GM19467 (cell line): ENCODE measurements around the gene ARRB1.

Experiments
- ATAC-seq: cut with Tn5 transposase; IDR thresholded peaks from one replicate; pipeline ENCODE4 v1.9.1; 2021; ENCODE audit warnings: mild to moderate bottlenecking, moderate library complexity; ENCODE audit not compliant: unreplicated experiment

Gene ARRB1

DNA sequence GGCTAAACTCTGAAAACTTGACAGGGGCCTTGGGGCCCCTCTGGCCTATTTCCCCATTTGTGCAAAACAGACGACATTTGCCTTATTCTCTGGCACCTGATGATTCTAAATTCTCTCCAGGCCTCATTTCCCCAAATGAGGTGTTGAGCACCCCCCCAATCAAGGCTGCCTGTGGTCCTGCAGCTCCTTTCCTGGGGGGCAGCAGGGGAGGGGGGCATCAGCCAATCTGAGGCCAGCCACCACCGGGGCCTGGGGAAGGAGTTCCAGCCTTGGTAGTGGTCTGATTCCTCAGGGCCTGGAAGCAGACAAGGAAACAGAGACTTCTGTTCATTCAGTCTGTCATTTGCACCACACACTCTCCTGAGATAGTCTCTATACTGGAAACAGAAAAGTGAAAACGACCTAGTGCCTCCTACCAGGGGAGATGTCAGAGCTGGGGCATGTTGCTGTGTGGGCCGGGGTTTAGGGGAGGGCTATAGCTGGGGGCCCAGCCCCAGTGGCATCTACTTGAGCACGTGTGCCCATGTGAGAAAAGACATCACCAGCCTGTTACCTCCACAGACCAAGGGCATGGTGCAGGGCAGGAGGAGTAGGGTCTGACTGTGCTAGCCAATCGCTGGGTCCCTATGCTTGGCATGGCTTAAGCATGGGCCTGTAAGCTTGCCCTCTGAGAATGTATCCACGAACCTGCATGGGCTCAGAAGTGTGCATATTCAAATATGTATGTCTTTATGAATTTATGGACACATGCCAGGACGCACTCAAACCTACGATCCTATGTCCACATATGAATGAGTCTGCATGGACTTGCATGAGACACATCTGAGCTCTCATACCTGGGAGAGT is 112.6 kb downstream of the ARRB1 start:
- no peak for ATAC-seq

DNA sequence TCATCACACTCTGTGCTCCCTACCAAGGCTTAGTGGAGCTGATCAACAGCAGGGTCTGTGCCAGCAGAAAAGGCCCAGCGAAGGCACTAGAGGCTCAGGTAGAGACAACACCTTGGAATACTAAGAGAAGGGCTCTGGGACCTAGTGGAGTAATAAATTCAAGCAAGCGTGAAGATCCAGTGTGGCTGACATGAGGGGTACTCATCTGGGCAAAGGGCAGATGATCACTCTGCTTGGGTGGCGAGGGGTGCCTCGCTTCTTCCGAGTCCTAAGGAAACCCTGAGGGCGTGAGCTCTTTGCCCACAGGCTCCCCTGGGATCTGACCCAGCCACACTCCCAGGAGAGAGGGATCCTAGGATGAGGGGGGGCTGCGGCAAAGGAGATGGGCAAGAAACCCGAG is 114.4 kb downstream of the ARRB1 start:
- no peak for ATAC-seq

DNA sequence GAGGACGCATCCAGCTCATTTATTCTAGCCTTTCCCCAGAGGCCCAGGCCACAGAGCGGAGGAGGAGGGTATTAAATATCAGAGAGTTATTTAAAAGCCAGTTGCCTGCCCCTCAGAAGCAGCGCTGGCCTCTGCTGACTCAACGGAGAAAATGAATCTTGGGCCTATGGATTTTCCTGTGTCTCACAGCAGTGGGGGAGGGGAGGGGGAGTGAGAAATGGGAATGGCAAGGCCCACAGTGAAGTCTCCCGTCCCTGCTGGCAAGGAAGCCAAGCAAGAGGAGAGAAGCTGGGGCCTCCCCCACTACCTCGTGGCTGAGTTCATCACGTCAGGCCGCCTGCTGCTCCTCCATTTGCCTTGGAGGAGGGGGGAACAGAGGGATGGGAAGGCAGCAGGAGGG is 115.4 kb downstream of the ARRB1 start:
- ATAC-seq, result no peak

DNA sequence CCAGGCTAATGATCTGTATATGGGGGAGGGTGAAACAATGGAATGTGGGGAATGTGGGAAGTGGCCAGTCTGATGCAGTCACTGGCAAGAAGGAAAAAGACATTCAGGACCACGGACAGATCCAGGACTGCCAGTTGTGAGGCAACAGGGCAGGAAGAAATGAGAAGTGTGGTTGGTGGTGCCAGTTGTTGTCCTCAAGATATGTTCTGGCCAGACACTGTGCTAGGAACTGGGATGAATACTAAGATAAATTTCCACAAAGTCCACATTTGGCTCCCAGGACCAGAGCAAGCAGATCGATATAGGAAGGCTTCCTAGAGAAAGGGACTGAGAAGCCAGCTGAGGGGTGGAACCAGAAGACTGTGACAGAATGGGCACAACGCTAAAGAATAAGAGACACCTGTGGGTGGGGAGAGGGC is 117.7 kb downstream of the ARRB1 start:
- no peak for ATAC-seq

DNA sequence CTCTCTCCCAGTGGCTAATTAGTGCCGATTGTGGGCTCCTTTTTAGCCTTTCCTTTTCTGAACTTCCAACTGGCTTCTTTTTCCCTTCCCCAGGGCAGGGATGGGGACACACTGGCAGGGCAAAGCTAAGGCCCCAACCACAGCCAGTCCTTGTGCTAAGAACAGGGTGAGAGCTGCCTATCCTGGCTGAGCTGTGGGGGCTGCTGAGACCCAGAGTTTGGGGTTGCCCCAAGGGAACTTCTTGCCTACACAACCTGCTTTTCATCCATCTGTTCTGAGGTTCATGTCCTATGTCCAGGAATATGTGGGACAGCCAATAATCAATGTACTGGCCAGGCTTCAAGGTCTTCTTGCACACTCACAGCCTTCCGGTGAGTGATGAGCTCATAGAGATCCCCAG is 120.8 kb downstream of the ARRB1 start:
- ATAC-seq, result no peak

DNA sequence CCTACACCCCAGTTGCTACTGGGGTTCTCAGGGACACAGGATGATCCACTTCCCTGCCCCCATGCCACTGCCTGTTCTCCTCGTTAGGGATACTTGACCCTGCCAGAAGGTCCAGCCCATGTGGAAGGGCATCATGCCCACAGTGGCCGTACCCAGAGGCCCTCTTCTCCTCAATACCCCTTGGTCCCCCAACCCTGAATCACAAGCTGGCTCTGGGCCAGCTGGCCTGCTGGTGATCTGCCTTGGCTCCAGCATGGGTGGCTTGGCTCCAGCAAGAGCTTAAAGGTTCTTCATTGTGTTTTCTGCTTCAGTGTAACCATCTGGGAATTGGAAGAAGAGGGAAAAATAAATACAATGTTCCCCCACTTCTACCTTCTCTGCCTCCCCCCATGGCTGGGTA is 122.0 kb downstream of the ARRB1 start:
- ATAC-seq, result no peak

DNA sequence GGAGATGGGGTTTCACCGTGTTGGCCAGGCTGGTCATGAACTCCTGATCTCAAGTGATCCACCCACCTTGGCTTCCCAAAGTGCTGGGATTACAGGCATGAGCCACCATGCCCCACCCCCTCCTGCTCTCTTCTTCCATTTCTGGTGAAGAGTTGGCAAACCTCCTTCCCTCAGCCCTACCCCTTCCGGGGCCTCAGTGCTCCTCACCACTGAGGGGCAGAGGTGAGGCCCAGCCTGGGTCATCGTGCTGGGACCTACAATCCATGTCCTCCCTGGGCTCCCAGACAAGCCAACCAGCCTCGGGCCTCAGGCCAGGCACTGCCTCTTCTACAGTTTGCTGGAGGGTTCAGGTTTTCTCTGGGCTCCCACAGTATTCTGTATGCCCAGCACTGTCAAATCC is 125.7 kb downstream of the ARRB1 start:
- no peak for ATAC-seq

DNA sequence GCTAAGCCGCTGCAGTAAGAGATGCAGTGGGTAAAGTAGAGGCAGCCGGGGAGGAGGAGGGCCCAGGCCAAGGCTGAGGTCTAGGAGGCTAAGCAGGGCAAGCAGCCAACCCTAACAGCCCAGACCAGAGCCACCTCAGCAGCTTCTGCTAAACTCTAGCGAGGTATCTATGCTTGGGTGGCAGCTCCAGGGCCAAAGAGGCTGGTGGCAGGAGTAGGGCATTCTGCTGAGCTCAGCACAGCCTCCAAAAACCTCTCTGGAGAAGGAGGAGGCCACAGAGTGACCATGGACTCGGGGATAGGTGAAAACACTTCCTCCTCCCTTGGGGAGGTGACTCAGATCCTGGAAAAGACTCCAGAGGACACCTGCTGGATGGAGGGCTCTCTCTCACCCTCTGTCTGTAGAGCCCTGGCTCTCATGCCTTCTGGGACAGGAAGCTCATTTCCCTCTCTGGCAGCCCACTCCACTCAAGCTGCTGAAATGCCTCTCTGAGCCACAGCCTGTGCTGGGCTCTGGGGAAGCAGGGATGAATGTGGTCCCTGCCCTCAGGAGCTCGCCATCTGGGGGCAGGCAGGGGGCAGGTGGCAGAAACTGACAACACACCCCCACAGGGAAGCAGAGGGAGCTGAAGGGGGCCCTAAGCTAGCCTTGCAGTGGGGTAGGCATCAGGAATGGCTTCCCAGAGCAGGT is 127.4 kb downstream of the ARRB1 start:
- no peak for ATAC-seq

DNA sequence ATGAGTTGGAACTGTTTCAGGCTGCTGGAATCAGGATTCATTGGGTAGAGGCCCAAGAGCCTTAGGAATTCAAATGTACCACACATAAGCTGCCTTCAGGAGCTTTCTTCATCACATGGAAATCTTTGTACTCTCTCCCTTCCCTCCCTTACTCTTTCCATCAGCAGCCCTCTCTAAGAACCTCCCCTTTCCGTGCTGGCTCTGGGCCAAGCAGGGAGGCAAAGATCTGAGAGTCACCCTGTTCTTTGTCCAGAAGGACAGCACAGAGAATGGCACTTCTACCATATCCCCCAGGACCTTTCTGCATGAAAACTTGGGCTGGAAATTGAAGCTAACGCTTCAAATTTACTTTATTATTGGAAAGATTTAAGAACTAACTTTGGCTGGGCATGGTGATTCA is 131.6 kb downstream of the ARRB1 start:
- ATAC-seq, result no peak

DNA sequence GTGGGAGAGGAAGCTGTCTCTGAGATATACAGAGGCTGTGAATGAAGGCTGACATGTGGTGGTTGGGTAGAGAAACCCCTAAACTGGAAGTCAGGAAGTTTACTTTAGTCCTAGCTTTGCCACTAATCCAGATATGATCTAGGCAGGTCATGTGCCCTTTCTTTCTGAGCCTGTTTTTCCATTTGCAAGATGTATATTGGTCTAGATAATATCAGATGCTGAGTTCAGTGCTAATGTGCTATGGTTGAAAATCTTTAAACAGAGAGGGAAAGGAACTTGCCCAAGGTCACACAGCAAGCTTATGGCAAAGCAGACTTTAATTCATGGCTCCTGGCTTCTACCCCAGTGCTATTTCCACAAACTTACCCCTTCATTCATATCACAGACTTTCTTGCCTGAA is 136.6 kb downstream of the ARRB1 start:
- ATAC-seq, result no peak

DNA sequence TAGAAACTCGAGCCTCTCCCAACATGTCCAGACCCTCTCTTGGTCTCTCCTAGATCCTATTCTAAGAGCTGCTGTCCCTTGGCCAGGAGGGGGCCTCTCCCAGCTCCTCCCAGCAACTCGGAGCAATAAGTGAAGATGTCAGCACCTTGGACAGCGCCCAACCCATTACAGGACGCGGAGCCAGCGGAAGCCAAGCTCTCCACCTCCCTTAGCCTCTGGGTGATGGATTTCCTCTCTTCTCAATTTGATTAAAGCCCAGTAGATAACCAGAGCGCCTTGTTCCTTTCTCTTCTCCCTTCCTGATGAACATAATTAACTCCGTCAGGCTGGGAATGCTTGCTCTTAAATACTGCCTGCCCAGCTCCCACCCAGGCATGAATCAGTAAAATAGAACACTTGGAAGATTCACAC is 137.0 kb downstream of the ARRB1 start:
- ATAC-seq, result no peak
